GM21619 (cell line): Measurements from ENCODE around the gene ENPP1.
"Not testable (repeated sequence)": the region's sequence is repeated elsewhere in the genome, so short reads cannot be mapped to it uniquely, and the experiment has no call there.

Experiments used
- ATAC-seq: cut with Tn5 transposase; IDR thresholded peaks from one replicate; pipeline ENCODE4 v1.9.1; 2021; ENCODE audit not compliant: unreplicated experiment

ENPP1 gene

DNA sequence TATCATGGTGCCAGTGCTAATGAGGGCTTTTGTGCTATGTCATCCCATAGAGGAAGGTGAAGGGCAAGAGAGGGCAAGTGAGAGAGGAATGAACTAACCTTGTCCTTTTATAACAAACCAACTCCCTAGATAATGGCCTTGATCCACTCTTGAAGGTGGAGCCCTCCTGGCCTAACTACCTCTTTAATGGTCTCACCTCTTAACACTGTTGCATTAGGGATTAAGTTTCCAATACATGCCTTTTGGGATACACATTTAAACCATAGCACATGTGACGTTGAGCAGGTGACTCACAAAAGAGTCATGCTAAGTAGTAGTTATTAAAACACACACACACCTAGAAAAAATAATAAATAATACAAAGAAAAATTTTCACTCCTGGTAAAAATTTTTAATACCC, 106.4 kb downstream of the ENPP1 start:
- no peak for ATAC-seq

DNA sequence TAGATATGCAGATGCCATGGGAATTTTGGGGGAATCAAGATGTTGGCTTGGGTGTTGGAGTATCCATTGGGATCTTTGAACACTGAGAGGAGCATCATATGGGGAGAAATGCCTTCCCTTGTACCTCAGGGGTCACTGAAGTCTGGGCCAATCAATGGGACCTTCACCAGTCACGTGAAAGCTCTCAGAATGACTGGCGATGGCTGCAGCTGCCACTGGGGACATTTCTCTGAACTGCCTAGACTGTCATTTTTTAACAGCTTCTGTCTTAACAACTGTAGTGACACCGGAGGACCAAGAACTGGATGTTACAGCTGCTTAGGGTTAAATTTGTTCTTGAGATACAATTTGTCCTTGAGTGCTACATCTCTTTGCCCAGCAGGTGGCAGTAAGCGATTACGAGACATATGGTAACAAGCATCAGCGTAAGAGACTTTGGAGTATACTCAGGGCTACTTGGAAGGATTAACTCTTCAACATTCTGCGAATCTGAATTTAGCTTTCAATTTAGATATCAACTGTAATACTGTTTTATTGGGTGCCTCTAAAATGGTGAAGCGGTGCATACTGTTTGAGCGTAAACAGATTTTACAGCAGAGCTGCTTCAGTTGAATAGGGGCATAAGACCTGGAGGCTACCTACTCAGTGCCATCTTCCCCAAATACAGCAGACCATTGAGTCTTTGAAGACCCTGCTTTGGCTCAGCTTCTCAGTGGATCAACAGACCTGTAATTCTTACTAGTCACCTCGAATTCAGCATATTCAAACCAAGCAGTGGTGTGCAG, 107.3 kb downstream of the ENPP1 start:
- ATAC-seq = peak; percentile 85

DNA sequence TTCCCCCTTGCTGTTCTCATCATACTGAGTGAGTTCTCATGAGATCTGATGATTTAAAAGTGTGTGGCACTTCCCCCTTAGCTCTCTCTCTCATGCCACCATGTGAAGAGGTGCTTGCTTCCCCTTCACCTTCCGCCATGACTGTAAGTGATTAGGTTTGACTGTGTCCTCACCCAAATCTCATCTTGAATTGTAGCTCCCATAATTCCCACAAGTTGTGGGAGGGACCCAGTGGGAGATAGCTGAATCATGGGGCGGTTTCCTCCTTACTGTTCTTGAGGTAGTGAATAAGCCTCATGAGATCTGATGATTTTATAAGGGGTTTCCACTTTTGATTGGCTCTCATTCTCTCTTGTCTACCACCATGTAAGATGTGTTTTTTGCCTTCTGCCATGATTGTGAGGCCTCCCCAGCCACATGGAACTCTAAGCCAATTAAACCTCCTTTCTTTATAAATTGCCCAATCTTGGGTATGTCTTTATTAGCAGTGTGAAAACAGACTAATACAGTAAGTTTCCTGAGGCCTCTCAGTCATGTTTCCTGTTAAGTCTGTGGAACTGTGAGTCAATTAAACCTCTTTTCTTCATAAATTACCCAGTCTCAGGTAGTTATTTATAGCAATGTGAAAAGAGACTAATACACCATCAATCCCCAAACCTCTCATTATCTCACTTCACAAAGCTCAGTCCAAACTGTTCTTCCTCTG, 108.4 kb downstream of the ENPP1 start:
- not testable (repeated sequence) for ATAC-seq

DNA sequence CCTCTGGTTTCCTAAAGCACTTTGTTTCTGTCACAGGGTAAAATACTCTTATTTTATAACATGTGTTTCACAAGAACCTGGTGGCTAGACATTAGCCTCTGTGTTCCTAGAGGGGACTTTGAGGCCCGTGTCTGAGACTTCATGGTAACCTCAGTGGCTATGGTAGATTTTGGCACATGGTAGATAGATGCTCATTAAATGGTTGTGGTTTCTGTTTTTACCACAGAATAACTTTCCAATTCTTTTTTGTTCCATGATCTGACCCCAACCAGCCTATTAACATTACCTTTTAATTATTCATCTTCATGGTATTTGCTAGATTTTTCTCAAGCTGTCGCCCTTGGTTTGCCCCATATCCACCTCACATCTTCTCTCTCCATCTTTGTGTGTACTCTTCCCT, 109.0 kb downstream of the ENPP1 start:
- ATAC-seq = no peak

DNA sequence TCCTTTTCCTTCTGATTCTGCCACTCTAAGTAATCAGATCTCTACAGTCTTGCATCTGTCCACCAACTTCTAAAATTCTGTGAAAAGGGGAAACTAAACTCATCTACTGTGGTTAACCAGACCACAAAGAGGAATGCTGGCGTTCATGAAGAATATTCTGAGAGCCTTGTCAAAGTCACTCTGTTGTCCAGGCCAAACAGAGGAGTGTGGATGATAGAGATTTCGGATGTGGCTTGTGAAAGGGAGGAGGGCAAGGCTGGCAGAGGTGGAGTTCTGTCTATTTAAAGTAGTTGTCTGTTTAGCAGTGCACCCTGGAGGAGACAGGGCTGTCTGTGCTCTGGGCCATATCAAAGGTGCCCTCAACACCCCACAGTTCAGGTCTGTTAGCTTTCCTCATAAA, 109.5 kb downstream of the ENPP1 start:
- no peak for ATAC-seq

DNA sequence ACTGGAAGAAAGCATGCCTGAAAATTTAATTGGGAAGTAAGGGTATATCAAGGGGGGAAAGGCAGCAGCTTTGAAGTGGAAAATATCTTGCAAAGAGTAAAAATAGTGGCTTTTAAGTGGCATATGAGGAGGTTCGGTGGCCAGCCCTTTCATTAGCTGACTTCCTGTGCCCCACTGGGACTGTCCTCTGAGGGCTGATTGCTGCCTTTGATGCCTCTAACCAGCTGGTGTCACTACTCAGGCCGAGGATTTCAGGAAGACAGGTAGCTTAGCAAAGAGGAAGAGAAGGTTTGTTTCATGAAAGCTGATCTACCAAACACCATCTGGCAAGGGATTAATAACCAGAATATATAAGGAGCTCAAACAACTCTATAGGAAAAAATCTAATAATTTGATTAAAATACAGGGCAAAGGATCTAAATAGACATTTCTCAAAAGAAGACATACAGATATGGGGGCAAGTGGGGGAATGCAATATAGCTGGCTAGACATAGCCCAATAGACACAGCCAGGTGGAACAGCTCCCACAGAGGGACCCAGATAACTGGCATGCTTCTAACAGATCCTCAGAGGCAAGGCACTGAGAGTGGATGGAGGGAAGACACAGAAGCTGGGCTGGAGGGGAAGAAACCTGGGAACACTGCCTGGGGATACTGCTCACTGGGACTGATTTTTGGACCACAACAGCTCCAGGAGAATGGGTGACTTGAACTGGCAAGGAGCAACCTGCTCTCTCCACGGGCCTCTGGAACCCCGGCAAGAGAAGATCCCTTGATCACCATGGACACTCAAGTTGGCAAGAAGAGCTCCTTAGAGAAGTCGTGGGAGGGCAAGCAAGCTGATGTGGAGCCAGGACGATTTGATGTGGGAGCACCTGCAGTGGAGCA, 110.2 kb downstream of the ENPP1 start:
- ATAC-seq = no peak

DNA sequence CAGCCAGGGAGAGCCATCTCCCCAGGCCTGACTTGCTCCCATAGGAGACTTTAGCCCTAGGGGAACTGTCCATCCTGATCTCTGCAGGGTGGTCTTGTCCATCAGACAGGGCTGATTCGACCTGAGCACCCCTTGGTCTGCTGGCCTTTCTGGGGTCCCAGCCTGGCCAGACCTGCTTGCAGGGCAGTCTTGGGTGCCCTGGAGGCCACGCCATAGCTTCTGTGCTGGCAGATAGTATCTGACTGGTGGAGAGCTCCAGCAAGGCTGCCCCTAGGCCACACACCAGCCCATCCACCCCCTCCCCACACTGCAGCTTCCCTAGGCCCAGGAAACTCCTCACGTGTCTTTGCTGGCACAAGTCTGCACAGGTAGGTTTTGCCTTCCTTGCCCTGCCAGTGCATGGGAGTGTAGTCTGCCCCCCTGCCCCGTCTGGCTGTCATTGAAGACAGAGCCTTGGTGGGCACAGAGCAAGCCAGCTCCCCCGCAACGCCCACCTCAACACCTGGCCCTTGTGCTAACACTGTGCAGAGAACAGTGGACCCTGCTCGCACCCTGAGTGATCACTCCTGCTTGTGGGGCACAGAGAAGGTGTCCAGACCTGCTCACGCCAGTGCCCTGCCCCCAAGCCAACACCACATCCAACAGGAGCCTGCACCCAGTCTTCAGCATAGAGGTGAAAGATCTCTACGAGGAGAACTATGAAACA, 111.0 kb downstream of the ENPP1 start:
- no peak for ATAC-seq

DNA sequence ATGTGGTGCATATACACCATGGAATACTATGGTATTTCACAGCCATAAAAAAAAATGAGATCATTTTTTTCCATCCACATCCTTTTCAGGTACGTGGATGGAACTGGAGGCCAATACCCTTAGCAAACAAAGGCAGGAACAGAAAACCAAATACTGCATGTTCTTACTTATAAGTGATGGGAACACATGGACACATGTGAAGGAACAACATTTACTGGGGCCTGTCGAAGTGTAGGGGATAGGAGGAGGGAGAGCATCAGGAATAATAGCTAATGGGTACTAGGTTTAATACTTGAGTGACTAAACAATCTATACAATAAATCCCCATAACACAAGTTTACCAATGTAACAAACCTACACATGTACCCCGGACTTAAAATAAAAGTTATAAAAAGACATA, 112.8 kb downstream of the ENPP1 start:
- no peak for ATAC-seq

DNA sequence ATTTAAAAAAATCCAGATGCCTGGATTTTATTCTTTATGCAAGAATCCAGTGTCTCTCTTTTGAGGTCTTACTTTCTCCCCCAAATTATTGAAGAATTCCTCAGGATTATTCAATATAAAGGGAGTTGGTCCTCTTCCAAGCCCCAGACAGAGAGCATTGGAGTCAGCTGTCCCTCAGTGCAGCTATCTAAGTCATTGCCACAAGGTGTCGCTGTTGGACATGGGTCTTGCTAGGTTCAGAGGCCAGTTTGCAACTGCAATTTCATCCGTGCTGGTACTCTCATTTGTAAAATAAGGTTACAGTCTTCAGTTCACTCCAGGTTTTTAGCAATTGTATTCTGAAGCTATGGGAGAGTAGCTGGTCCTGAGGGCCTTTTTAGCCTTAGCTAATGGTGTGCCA, 115.5 kb downstream of the ENPP1 start:
- no peak for ATAC-seq

DNA sequence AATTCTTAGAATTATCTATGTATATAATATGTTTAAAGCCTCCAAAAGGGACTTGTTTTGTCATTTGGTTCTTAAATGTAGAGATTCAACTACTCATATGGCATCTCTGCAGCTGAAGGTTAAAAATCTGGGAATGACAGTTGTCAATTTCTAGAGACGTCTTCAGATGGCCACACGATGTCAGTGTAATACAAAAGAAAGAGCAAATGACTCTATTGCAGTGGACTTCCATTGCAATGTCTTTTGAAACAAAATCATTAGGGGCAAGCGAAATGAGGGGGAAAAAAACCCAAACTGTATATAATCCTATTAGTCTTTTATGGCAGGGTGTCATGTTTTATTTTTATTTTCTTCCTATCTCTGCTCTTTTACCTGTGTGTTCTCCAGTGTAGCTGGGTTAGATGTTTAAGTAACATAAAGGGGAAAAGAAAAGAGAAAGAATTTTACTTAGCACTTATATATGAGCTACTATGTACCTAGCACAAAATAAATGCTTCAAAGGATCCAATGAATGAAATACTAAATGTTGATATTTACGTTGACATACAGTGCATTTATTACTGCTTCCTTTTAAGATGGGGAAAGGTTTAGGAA, 117.2 kb downstream of the ENPP1 start:
- no peak for ATAC-seq

DNA sequence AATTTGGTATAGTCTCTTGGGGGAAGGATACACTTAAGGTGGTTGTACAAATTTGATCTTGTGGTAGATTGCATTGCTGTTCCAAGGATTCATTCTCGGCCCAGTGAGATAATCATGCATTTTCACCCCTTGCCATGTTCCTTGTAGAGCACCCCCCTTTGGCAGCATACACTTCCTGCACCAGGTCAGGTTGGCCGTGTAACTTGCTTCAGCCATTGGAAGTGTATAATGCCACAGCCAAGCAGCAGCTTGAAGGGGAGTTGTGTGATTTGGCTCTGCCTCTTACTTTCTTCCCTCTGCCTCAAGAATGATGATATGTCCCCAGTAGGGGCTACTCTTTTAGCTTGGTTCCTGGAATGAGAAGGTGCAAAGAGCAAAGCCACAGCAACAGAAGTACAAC, 121.4 kb downstream of the ENPP1 start:
- no peak for ATAC-seq

DNA sequence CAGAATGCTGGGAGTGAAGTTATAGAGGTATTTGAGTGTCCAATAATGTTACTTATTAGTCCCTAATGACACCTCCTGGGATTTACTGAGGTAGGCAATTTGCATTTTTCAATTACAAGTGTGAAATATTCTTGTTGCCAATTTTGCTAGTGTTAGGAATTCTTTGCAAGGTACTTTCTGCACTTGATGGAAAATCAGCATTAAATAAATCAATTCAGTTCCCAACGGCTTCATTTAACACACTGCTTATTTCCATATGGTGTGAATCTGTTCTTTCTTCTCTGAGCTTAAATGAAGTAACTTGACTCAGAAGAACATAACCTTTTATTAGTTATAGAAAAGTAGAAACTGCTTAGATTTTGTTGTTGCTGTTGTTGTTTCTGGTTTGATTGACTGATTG, 122.2 kb downstream of the ENPP1 start:
- ATAC-seq = no peak

DNA sequence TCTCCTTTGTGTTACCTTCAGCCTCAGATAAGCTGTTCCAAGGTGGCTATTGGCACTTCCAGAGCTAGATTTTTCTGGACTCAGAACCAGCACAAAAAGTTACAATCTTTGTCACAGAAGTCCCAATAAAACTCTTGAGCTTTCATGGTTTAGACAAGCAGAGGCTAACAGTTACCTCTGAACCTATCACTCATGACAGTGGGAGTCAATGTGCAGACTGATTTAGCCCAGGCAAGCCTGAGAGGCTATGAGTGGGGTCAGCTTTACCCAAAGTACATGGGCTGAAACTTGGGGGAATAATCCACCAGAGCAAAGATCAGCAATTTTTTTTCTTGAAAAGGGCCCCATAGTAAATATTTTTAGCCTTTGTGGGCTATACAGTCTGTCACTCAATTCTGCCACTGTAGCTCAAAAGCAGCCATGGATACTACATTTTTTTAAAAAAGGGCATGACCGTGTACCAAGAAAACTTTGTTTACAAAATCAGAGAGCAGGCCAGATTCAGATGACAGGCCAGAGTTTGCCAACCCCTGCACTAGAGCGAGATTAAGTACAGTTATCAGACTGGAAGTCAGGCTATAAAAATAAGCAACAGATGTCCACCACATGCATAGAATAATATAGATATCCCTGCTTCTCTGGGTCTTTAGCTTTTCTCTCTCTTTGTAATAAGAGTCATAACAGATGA, 123.4 kb downstream of the ENPP1 start:
- no peak for ATAC-seq

DNA sequence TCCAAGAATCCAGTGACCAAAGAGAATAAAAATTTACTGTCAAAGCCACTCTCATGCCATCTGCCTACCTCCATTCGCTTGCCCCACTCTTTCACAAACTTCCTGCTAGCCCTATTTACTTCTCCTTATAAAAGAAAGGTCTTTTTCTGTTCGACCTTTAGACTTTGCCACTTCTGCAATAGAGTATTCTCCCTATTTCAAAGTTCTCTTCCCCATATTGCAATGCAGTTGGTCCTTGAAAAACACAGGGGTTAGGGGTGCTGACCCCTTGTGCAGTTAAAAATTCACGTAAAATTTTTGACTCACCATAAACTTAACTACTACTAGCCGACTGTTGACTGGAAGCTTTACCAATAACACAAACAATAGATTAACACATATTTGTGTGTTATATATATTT, 128.3 kb downstream of the ENPP1 start:
- ATAC-seq = no peak

DNA sequence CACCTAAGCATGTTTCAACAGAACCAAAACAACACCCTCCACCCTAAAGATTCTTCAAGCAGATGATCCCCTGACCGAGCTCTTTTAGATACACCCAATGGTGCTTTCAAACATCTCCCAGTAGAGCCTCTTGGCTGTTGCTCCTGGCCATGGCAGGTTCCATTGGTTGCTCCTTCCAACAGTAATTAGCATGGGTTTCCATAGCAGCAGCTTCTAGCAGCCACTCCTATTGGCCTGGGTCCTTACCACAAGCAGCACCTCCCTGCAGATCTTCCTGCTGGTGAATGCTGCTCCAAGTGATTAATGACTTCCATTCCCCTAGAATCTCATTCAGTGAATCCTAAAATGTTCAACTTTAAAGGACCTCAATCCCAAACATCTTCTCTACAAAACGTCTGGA, 129.4 kb downstream of the ENPP1 start:
- no peak for ATAC-seq

DNA sequence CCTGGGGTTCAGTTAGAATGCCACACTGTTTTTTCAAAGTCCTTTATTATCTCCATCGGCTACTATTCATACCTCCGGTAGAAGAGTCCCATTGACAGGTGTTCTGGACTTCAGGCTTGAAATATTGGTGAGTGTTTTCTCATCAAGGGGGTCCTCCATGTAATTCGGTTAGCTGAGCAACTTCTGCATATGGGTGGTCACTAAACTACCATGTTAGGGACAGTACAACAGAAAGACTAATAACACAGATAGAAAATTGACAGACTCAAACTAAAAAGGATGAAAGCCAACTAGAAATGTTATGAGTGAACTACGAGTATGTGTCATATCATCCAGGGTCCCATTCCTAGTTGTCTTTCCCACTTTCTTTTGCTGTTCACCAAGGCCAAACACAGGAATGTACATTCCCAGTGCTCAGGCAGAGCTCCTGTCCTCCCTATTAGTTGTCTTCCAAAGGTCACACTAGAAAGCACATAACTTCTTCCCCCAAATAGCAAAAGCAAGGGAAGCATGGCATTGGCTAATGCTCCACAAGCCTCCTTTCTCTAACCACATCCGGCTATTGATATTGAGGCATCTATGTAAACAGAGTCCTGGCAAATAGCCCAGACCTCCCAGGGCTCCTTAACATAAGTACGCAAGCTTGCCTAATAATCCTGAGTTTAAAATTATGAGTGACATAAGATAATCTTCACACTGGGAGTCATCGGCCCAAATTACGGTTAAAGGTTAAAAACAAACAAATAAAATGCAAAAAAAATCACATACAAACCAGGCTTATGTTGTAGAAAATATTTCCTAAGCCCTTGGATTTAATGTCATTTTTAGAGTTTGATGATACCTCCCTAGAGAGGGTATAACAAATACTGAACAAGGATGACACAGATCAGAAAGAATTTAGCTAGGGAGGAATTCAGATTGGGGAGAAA, 130.1 kb downstream of the ENPP1 start:
- no peak for ATAC-seq
